ENCODE measurements around the gene TBC1D22A. TPM values are rescaled to one million over a fixed set of nuclear protein-coding genes. Genes with fewer than 3 reads are reported as not detected.

TBC1D22A gene
- total RNA-seq, 4 donors from 2014 or later, result 16.2 to 22.2 (median 17.8) TPM

DNA sequence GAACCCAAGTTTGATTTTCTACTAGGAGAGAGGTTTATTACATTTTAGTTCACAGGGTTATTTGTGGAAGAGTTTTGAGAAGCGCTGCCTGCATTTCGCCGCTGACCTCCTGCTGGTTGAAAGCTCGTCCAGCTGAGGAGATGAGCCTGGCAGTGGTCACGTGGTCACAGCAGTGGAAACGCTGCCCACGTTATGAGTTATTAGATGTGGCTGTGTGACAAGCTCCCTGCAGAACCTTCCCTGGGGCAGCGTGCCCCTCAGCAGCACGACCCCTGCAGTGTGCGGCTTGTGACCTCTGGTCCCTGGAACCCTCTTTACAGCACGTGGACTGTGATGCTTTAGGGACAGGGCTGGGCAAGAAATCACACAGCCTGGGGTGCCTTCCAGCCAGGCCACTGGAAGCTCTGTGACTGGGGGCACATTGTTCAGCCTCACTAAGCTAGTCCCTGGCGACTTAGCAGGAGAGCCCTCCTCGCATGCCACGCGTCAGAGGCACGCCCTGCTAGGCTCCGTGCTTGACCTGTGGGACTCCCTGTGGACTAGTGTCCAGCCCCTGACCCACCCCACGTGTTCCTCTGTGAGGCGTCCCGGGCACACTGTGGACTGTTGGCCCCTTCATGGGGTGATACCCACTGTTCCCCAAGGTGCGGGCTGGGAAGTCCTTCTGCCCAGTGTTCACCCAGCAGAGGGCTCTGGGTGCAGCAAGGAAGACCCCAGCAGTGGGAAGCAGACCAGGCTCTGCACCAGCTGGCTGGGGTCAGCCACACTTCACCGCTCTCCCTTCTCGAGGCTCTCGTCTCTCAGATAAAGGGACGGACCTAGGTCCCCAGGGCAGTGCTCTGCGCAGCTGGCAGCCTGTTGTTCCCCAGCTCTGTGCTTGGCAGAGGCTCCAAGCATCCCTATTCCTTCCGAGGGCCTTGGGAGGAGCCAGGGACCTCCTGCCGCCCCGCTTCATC is 349.5 kb downstream of the TBC1D22A start:
- 57 to 89% methylated on average over 5 to 13 of the region's 29 CpGs for WGBS, 2 donors (ENCODE audit: low coverage in 1 of 2)
- TF ChIP-seq POLR2A (IDR thresholded peaks at IDR 0.05) (no peak), EP300 (IDR thresholded peaks at IDR 0.05) (no peak), POLR2AphosphoS5 (IDR thresholded peaks at IDR 0.05) (no peak)
- TF ChIP-seq, protein P1, sequence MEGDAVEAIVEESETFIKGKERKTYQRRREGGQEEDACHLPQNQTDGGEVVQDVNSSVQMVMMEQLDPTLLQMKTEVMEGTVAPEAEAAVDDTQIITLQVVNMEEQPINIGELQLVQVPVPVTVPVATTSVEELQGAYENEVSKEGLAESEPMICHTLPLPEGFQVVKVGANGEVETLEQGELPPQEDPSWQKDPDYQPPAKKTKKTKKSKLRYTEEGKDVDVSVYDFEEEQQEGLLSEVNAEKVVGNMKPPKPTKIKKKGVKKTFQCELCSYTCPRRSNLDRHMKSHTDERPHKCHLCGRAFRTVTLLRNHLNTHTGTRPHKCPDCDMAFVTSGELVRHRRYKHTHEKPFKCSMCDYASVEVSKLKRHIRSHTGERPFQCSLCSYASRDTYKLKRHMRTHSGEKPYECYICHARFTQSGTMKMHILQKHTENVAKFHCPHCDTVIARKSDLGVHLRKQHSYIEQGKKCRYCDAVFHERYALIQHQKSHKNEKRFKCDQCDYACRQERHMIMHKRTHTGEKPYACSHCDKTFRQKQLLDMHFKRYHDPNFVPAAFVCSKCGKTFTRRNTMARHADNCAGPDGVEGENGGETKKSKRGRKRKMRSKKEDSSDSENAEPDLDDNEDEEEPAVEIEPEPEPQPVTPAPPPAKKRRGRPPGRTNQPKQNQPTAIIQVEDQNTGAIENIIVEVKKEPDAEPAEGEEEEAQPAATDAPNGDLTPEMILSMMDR (IDR thresholded peaks at IDR 0.05), result no peak
- no peak overlapping the region for H3K4me3 ChIP-seq
- H3K27me3 ChIP-seq, result no peaks in the 10 kb centered on the region
- no peak for ATAC-seq
- H3K27ac ChIP-seq, result no peak overlapping the region
- no peaks in the 10 kb centered on the region for H3K9me3 ChIP-seq
- H3K36me3 ChIP-seq, result peaks cover 0 to 25% of the 10 kb centered on the region in 2 donors
- no peaks in the 10 kb centered on the region for H3K4me1 ChIP-seq

DNA sequence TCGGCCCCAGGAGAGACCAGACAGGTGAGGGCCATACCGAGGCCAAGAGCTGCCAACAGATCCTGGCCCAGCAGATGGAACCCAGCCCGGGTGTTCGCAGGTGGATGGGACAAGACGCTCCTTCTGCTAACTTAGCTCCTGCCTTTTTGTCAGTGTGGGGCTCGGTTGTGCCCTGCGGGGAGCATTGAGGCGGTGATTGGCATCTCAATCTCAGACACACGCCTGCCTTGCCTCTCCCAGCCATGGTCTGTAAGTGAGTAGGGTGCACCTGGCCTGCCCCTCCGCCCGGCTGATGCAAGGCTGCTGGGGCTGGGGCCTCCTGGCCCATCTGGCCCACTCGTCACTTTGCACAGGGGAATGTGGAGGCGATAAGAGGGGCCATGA is 350.1 kb downstream of the TBC1D22A start:
- no peaks in the 10 kb centered on the region for H3K4me1 ChIP-seq
- no peak for ATAC-seq
- no CpG with 5 or more reads among the region's 13 CpGs for WGBS, 2 donors (ENCODE audit: low coverage in 1 of 2)
- peaks cover 0 to 25% of the 10 kb centered on the region in 2 donors for H3K36me3 ChIP-seq
- H3K9me3 ChIP-seq, result no peaks in the 10 kb centered on the region
- no peak overlapping the region for H3K4me3 ChIP-seq
- H3K27me3 ChIP-seq, result no peaks in the 10 kb centered on the region
- H3K27ac ChIP-seq, result no peak overlapping the region
- TF ChIP-seq POLR2A (IDR thresholded peaks at IDR 0.05), result no peak
- TF ChIP-seq, protein P1 (IDR thresholded peaks at IDR 0.05), result no peak
- no peak for TF ChIP-seq POLR2AphosphoS5 (IDR thresholded peaks at IDR 0.05)

DNA sequence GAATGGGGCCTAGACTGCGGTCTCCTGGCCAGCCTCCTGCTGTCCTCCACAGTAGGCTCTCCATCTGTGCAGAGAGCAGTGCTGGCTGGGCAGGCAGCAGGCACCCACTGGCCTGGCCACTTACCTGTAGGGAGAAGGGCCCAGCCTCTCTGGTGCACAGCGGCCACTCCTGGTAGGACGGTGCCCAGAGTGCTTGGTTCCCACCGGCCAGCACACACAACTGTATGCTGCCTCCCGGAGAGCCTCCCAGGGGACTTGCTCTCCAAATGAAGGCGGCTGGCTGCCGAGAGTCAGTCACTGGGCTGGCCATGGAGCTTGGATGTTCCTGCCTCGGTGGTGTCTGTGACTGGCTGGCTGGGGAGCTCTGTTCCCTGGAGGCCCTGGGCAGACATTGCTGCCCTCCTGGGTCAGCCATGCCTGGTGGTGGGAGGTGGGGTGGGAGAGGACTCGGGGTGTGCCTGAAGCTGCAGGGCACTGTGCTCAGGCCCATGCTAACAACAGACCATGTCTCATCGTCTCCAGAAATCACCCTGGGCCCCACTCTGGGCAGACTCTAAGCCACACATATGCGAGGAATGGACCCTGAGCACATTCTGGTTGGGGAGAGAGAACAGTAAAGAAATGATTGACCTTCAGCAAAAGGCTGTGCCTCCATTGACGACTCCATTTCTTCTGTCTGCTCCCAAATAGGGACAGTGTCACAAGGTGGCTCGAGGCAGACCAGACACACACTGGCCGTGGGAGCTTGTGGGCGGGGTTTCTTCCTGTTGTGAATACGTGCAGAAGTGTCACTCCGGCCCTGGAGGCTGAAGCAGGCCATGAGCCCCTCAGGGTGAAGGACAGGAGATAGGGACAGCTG is 350.8 kb downstream of the TBC1D22A start:
- ATAC-seq, result no peak
- Histone ChIP-seq H3K4me1 (no peaks in the 10 kb centered on the region), H3K4me3 (no peak overlapping the region), H3K27ac (no peak overlapping the region), H3K9me3 (no peaks in the 10 kb centered on the region), H3K36me3 (peaks cover 0 to 25% of the 10 kb centered on the region in 2 donors), H3K27me3 (no peaks in the 10 kb centered on the region)
- TF ChIP-seq POLR2A (IDR thresholded peaks at IDR 0.05) (no peak), EP300 (IDR thresholded peaks at IDR 0.05) (no peak), POLR2AphosphoS5 (IDR thresholded peaks at IDR 0.05) (no peak)
- TF ChIP-seq, protein P1 (IDR thresholded peaks at IDR 0.05), result no peak
- WGBS, 2 donors (ENCODE audit: low coverage in 1 of 2), result no CpG with 5 or more reads among the region's 17 CpGs

DNA sequence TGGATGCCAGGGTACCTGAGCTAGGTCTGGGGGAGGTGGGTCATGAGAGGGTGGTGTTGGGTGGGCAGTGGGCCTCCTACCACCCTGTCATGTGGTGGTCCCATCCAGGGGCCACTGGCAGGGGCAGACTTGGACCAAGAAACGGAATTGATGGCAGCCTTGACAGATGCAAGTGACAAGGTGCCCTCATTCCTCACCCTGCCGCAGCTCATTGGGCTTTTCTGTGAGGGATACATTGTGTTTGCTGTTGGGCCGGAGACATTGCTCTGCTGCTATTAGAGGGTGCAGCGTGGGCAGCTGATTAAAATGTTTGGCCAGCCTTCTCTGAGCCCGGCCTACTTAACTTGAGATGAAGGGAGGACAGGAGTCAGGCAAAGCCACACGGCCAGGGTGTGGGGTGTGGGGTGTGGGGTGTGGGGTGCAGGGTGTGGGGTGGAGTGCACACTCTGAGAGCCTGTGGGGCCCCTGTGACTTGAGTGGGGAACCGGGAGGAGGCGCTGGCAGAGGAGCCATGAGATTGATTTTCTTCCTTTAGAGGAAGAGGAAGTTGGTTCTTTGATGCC is 351.5 kb downstream of the TBC1D22A start:
- 90 to 92% methylated on average over 2 to 5 of the region's 8 CpGs for WGBS, 2 donors (ENCODE audit: low coverage in 1 of 2)
- Histone ChIP-seq H3K27ac (no peak overlapping the region), H3K4me1 (no peaks in the 10 kb centered on the region), H3K27me3 (no peaks in the 10 kb centered on the region), H3K4me3 (no peak overlapping the region), H3K36me3 (peaks cover 0 to 25% of the 10 kb centered on the region in 2 donors), H3K9me3 (no peaks in the 10 kb centered on the region)
- no peak for ATAC-seq
- no peak for TF ChIP-seq POLR2AphosphoS5 (IDR thresholded peaks at IDR 0.05)
- TF ChIP-seq, protein P1 (IDR thresholded peaks at IDR 0.05), result no peak
- no peak for TF ChIP-seq POLR2A (IDR thresholded peaks at IDR 0.05)
- TF ChIP-seq EP300 (IDR thresholded peaks at IDR 0.05), result no peak

Measured in gastroesophageal sphincter (tissue), 4 donors.